ENCODE results near the gene DIAPH3. TPM values are rescaled to one million over a fixed set of nuclear protein-coding genes. Genes with fewer than 3 reads are reported as not detected.

The DIAPH3 gene
- total RNA-seq, 1 donor from 2014 or later = 11.4 TPM

DNA sequence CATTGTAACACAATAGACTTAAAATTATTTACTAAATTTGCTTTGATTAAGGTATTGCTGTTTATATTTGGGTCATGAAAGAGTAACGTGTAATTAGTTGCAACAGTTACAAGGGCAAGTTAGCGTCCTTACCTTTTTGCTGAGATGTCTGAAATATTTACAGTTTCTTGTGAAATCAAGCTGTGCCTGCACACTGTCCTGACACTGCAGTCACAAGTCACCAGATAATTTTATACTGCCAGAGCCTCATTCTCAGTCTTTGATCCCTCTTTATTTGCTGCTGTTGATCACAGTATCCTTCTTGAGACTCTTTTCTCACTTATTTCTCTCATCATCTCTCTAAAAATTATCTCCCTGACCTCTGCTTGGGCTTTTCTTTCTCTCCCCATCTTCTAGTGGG lies 8.4 kb upstream of the DIAPH3 start:
- Mint-ChIP-seq H3K4me1 (ENCODE audit: low read depth) (no peaks in the 10 kb centered on the region), H3K27ac (no peak overlapping the region), H3K9me3 (ENCODE audit: low read depth) (no peaks in the 10 kb centered on the region), H3K36me3 (ENCODE audit: insufficient read depth) (no peaks in the 10 kb centered on the region), H3K27me3 (peaks cover 5% of the 10 kb centered on the region), H3K4me3 (ENCODE audit: low read depth) (no peak overlapping the region)
- DNase-seq (ENCODE audit: low spot score, unreplicated experiment) = no peak
- TF ChIP-seq, protein P1, sequence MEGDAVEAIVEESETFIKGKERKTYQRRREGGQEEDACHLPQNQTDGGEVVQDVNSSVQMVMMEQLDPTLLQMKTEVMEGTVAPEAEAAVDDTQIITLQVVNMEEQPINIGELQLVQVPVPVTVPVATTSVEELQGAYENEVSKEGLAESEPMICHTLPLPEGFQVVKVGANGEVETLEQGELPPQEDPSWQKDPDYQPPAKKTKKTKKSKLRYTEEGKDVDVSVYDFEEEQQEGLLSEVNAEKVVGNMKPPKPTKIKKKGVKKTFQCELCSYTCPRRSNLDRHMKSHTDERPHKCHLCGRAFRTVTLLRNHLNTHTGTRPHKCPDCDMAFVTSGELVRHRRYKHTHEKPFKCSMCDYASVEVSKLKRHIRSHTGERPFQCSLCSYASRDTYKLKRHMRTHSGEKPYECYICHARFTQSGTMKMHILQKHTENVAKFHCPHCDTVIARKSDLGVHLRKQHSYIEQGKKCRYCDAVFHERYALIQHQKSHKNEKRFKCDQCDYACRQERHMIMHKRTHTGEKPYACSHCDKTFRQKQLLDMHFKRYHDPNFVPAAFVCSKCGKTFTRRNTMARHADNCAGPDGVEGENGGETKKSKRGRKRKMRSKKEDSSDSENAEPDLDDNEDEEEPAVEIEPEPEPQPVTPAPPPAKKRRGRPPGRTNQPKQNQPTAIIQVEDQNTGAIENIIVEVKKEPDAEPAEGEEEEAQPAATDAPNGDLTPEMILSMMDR (IDR thresholded peaks at IDR 0.05; ENCODE audit: unreplicated experiment) = no peak

DNA sequence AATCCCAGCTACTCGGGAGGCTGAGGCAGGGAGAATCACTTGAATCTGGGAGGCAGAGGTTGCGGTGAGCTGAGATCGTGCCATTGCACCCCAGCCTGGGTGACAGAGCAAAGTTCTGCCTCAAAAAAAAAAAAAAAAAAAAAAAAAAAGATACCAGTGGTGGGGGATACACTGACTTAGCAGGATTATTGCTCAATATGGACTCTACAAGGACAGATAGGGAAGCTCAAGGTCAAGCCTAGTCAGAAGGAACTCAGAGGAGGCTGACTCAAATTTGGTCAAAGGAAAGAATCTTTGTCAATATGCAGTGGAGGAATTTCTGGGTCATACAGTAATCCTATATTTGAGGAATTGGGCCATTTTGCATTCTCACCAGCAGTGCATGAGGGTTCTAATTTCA lies 6.7 kb upstream of the DIAPH3 start:
- no peak for DNase-seq (ENCODE audit: low spot score, unreplicated experiment)
- Mint-ChIP-seq H3K27ac (no peak overlapping the region), H3K9me3 (ENCODE audit: low read depth) (no peaks in the 10 kb centered on the region), H3K36me3 (ENCODE audit: insufficient read depth) (no peaks in the 10 kb centered on the region), H3K4me3 (ENCODE audit: low read depth) (no peak overlapping the region), H3K27me3 (peaks cover 2% of the 10 kb centered on the region), H3K4me1 (ENCODE audit: low read depth) (peaks cover 2% of the 10 kb centered on the region)
- TF ChIP-seq, protein P1 (IDR thresholded peaks at IDR 0.05; ENCODE audit: unreplicated experiment) = no peak

DNA sequence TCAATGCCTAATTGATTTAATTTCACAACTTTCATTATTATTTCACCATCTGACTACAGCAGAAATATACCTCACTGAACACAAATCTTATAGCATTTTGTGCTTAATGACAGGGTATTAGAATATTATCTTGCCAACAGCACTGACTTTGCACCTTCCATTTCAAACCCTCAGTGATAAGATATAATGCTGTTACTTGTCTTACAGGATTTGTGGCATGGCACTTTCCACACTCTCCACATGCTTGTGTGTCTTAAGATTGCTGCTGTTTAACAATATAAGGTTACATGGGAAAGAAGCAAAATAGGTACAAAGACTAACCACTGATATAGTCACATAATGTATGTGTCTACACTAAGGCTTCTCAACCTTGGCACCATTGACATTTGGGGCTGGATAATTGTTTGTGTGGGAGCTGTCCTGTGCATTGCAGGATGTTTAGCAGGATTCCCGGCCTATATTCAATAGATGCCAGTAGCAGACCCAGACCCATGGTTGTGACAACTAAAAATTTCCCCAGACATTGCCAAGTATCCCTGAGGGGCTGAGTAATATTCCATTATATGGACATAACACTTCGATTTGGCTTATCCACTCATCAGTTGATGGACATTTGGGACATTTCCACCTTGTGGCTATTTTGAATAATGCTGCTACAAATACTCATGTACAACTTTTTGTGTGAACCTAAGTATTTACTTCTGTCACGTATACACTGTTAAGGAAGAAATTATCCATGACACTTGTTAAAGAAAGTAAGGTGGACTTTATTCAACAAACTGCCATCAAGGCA lies 5.7 kb upstream of the DIAPH3 start:
- Mint-ChIP-seq H3K27me3 (peaks cover 2% of the 10 kb centered on the region), H3K4me3 (ENCODE audit: low read depth) (no peak overlapping the region), H3K9me3 (ENCODE audit: low read depth) (no peaks in the 10 kb centered on the region), H3K4me1 (ENCODE audit: low read depth) (peaks cover 11% of the 10 kb centered on the region), H3K27ac (no peak overlapping the region), H3K36me3 (ENCODE audit: insufficient read depth) (no peaks in the 10 kb centered on the region)
- TF ChIP-seq, protein P1 (IDR thresholded peaks at IDR 0.05; ENCODE audit: unreplicated experiment) = no peak
- no peak for DNase-seq (ENCODE audit: low spot score, unreplicated experiment)

DNA sequence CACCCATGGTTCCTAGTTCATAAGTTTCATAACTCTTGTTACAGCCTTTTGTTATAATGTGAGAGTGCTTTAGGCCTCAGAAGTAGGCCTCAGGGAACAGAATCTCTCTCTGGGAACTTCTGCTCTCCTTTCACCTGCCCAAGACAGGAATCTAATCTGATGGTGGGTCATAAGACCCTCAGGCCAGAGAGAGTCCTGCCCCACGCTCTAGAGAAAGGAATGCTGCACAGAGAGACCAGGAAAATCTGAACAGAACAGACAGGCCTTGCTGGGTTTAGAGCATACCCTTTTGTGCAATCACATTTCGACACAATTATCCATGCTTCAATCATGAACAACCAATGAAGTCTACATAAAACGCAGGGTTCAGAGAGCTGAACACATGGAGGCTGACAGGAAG lies 3.4 kb upstream of the DIAPH3 start:
- H3K36me3 Mint-ChIP-seq (ENCODE audit: insufficient read depth) = no peaks in the 10 kb centered on the region
- H3K4me3 Mint-ChIP-seq (ENCODE audit: low read depth) = no peak overlapping the region
- TF ChIP-seq, protein P1 (IDR thresholded peaks at IDR 0.05; ENCODE audit: unreplicated experiment) = no peak
- no peaks in the 10 kb centered on the region for H3K9me3 Mint-ChIP-seq (ENCODE audit: low read depth)
- H3K27ac Mint-ChIP-seq = no peak overlapping the region
- no peaks in the 10 kb centered on the region for H3K27me3 Mint-ChIP-seq
- peaks cover 15% of the 10 kb centered on the region for H3K4me1 Mint-ChIP-seq (ENCODE audit: low read depth)
- no peak for DNase-seq (ENCODE audit: low spot score, unreplicated experiment)

DNA sequence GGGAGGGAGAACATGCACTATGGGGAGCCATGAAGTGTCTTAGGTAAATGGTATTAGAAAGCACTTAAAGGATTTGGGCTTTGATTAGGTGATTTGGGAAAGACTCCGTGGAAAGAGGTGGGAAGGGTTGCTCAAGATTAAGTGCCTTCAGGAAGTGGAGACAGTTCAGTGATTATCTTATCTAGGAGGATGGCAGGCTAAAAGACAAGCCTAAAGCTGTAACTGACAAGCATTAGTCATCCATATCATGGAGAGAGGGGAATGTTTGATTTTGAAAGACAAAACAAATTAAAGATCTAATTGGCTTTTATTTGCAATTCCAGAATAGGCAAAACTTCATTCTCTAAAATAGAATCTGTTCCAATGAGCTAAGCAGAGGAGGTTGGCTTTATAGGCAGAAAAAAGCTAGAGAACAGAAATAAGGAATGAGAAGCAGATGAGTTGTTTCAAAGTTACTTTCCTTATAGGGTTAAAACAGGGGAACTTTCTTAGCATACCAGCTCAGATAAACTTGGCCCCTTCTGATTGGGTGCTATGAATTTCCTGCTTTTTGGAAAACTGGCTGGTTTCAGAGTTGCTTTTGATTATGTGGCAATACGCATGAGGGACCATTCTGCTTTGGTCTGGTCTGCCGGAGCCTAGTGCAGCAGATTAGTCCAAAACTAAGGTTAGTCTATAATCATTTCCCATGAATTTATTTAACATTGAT lies 1.8 kb upstream of the DIAPH3 start:
- Mint-ChIP-seq H3K36me3 (ENCODE audit: insufficient read depth) (no peaks in the 10 kb centered on the region), H3K9me3 (ENCODE audit: low read depth) (no peaks in the 10 kb centered on the region), H3K27me3 (no peaks in the 10 kb centered on the region), H3K4me1 (ENCODE audit: low read depth) (peaks cover 18% of the 10 kb centered on the region), H3K4me3 (ENCODE audit: low read depth) (peak overlapping the region; percentile 95), H3K27ac (peak overlapping the region; percentile 97)
- DNase-seq (ENCODE audit: low spot score, unreplicated experiment) = no peak
- TF ChIP-seq, protein P1 (IDR thresholded peaks at IDR 0.05; ENCODE audit: unreplicated experiment) = no peak

Measured in progenitor cell of endocrine pancreas (in vitro differentiated cells).